Fibroblast of skin of back (primary cell): Measurements from ENCODE around the gene SYT7.
"Not testable (repeated sequence)": the region's sequence is repeated elsewhere in the genome, so short reads cannot be mapped to it uniquely, and the experiment has no call there.

Experiments
- DNase-seq: peaks from one replicate; pipeline ENCODE4 v3.0.0-alpha.2; 2013

Gene SYT7

GRCh38 chr11:61475433-61475832 lies 105.4 kb downstream of the SYT7 start:
- no peak for DNase-seq

DNA sequence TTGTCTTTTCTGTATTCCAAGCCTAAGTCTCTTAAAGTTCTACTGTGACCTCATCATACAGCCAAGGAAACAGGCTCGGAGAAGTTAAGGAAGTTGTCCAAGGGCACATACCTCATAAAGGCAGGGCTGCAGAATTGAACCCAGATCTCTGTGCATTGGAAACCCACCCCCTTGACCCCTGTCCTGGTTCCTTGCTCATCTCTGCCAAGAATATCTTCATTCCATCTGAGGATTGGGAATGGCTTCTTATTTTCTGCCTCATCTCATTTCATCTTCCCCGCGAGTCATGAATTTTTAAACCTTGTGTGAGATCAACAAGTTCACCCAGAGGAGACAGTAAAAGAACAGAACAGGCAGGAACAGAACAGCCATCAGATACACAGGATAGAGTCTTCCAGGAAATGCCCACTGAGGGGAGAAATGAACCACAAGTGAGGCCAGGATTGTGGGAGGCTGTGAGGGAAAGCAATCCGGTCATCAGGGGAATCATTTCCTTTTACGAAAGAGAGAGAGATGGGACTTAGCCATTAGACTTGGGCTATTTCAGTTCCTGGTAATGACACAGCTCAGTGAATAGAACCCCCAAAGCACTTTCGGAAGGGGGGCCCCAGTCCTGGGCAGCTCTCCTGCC lies 106.7 kb downstream of the SYT7 start:
- no peak for DNase-seq

DNA sequence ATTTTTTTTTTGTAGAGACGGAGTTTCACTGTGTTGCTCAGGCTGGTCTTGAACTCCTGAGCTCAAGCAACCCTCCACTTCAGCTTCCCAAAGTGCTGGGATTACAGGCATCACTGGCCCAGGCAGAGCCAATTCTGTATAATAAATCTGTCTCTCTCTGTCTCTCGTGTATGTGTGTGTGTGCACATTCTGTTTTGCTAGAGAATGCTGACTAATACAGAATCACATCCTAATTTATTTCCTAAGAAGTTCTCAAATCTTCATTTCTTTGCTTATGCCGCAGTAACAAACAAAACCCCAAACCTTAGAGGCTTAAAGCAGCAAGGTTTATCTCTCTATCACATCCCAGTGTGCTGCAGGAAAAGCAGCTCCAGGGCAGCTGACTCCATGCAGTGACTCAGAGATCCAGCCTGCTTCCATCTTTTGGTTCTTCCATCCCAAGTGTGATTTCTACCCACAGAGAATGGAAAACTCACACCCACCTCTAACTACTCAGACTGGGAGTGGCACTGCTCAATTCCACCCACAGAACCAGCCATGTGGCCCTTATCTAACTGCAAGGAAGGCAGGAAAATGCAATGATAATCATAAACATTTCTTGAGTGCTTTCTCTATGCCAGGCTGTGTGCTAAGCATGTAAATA lies 107.4 kb downstream of the SYT7 start:
- DNase-seq, result no peak

DNA sequence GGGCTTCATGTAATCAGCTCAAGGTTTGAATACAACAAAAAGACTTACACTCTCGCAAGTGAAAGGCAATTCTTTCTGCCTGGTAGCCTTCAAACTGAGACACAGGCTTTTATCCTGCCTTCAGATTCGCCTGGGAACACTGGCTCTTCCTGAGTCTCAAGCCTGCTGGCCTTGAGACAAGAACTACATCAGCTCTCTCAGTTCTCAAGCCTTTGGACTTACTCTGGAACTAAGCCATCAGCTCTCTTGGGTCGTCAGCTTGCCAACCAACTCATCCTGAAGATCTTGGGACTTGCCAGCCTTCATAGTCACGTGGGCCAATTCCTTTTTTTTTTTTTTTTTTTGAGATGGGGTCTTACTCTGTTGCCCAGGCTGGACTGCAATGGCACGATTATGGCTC lies 108.0 kb downstream of the SYT7 start:
- DNase-seq, result no peak

DNA sequence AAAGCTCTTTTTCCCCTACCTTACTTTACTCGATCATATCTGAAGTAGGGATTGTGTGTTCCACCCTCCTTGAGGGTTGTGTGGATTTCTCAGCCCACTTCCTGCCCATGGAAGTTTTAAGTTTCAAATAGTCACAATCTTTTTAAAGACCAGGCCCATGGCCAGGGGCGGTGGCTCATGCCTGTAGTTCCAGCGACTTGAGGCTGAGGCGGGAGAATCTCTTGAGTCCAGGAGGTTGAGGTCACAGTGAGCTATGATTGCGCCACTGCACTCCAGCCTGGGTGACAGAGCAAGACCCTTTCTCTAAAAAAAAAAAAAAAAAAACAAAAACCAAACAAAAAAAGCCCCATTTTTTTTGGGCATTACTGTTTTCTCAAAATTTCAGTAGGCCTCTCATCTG lies 108.6 kb downstream of the SYT7 start:
- DNase-seq, result peak; percentile 23

GRCh38 chr11:61468002-61468401 lies 112.9 kb downstream of the SYT7 start:
- no peak for DNase-seq

- not testable (repeated sequence) for DNase-seq
Measured at GRCh38 chr11:61467602-61468001, 113.3 kb downstream of the SYT7 start.
